Breast epithelium (tissue), 3 donors: Measurements from ENCODE around the gene FRMD3.

Experiments
- CTCF ChIP-seq, 3 donors: fragments of 450-650 bp; IDR thresholded peaks; one replicate each; pipeline ENCODE4 v1.5.1; 2016 to 2017; ENCODE audit warnings: antibody characterized with exemption in 3 of 3, mild to moderate bottlenecking in 3 of 3, moderate library complexity in 3 of 3
- POLR2A ChIP-seq: fragments of 450-650 bp; IDR thresholded peaks from one replicate; pipeline ENCODE4 v1.6.1; 2016; ENCODE audit warnings: antibody characterized with exemption, mild to moderate bottlenecking, moderate library complexity

GRCh38 chr9:83336706-83337105 lies 201.5 kb downstream of the FRMD3 start:
- TF ChIP-seq POLR2A: no peak
- TF ChIP-seq CTCF (IDR thresholded peaks at IDR 0.05): no peak
